Measurements from ENCODE around the gene TPCN2. TPM values are rescaled to one million over a fixed set of nuclear protein-coding genes. Genes with fewer than 3 reads are reported as not detected.

TPCN2 gene
- total RNA-seq, 6 experiments from 2014 or later, result 8.0 to 11.2 (median 9.0) TPM

DNA sequence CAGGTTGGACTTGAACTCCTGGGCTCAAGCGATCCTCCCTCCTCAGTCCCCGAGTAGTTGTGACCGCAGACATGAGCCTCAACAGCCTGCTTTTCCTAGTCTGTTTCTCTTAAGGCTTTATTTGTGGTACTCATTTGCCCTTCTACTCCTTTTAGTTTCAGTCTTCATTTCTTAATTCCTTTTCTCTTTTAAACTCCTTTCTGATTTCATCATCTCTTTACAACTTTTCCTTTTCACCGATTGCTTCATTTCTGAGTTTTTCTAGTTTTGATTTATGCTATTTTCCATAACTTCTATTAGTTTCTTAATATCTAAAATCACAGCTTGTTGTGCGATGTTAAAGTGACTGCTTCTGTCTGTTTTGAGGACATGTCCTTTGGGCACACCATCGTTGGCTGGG lies 18.4 kb upstream of the TPCN2 start:
- no peak for DNase-seq
- Mint-ChIP-seq H3K4me1 (ENCODE audit: low read depth) (no peaks in the 10 kb centered on the region), H3K4me3 (no peak overlapping the region), H3K9me3 (no peaks in the 10 kb centered on the region), H3K27ac (no peak overlapping the region), H3K27me3 (ENCODE audit: insufficient read depth) (peaks cover 4% of the 10 kb centered on the region), H3K36me3 (ENCODE audit: low read depth) (no peaks in the 10 kb centered on the region)
- TF ChIP-seq, protein P1, sequence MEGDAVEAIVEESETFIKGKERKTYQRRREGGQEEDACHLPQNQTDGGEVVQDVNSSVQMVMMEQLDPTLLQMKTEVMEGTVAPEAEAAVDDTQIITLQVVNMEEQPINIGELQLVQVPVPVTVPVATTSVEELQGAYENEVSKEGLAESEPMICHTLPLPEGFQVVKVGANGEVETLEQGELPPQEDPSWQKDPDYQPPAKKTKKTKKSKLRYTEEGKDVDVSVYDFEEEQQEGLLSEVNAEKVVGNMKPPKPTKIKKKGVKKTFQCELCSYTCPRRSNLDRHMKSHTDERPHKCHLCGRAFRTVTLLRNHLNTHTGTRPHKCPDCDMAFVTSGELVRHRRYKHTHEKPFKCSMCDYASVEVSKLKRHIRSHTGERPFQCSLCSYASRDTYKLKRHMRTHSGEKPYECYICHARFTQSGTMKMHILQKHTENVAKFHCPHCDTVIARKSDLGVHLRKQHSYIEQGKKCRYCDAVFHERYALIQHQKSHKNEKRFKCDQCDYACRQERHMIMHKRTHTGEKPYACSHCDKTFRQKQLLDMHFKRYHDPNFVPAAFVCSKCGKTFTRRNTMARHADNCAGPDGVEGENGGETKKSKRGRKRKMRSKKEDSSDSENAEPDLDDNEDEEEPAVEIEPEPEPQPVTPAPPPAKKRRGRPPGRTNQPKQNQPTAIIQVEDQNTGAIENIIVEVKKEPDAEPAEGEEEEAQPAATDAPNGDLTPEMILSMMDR (IDR thresholded peaks at IDR 0.05), result no peak

DNA sequence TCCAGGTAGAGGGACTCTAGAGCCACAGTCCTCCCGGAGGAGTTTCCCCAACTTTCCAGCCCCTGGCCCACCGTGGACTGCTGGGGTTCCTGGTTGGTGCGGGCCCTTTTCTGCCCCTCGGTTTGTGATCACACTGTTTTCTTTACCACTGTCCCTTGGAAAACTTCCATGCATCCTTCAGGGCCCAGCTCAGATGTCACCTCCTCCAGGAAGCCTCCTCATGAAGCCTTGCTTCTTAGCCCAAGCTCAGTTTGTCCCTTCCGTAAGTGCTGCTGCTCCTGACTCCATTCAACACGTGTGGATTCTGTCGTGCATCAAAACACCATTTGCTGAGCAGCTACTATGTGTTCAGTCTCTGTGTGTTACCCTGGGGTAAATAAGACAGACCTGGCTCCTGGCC lies 15.9 kb upstream of the TPCN2 start:
- H3K27me3 Mint-ChIP-seq (ENCODE audit: insufficient read depth), result peaks cover 4% of the 10 kb centered on the region
- H3K27ac Mint-ChIP-seq, result no peak overlapping the region
- no peaks in the 10 kb centered on the region for H3K36me3 Mint-ChIP-seq (ENCODE audit: low read depth)
- no peak for DNase-seq
- TF ChIP-seq, protein P1 (IDR thresholded peaks at IDR 0.05), result no peak
- H3K4me1 Mint-ChIP-seq (ENCODE audit: low read depth), result peaks cover 9% of the 10 kb centered on the region
- H3K4me3 Mint-ChIP-seq, result no peak overlapping the region
- no peaks in the 10 kb centered on the region for H3K9me3 Mint-ChIP-seq

DNA sequence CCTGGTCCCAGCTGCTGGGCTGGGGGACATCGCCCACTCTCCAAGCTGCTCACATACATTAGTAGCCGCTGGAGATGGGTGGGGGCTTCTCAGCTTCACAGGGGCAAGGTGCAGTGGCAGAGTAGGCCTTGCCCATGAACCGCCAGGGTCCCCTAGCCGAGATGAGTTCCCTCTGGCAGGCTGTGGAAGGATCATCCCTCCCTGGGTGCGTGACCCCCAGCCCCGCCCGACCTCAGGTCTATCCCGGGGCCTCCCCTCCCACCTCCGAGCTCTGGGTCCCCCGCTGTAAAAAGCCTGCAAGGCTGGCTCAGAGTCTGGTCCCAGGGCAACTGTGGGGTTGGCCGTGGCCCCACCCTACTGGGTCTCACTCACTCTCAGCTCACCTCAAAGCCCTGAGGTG lies 15.3 kb upstream of the TPCN2 start:
- H3K4me3 Mint-ChIP-seq, result no peak overlapping the region
- H3K4me1 Mint-ChIP-seq (ENCODE audit: low read depth), result peaks cover 9% of the 10 kb centered on the region
- peaks cover 4% of the 10 kb centered on the region for H3K27me3 Mint-ChIP-seq (ENCODE audit: insufficient read depth)
- H3K27ac Mint-ChIP-seq, result no peak overlapping the region
- no peaks in the 10 kb centered on the region for H3K9me3 Mint-ChIP-seq
- TF ChIP-seq, protein P1 (IDR thresholded peaks at IDR 0.05), result no peak
- no peak for DNase-seq
- no peaks in the 10 kb centered on the region for H3K36me3 Mint-ChIP-seq (ENCODE audit: low read depth)

DNA sequence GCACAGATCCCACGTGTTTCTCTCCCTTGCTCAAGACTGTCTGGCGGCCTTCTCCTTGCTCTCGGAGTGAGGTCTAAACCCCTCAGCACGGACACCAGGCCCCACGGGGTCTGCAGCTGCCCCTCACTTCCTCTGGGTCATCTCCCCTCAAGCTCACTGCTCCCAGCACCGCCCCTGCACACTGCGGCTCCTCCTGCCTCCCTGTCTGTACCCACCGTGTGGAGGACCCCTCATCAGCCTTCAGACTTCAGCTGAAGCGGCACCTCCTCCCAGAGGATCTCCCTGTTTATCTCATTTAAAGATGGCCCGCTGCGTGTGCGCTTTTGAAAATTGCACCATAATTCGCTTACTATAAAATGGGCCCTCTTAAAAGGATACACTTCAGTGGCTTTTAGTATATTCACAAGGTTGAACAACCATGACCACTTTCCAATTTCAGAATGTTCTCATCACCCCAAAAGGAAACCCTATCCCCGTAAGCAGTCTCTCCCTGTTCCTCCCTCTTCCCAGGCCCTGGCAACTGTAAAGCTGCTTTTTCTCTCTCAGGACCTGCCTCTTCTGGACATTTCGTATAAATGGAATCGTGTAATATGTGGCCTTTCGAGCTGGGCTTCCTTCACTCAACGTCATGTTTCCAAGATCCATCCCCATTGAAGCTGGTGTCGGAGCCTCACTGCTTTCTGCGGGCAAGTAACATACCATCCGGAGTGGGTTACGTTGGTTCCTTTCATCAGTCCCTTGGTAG lies 14.4 kb upstream of the TPCN2 start:
- TF ChIP-seq, protein P1 (IDR thresholded peaks at IDR 0.05), result no peak
- no peaks in the 10 kb centered on the region for H3K9me3 Mint-ChIP-seq
- no peaks in the 10 kb centered on the region for H3K36me3 Mint-ChIP-seq (ENCODE audit: low read depth)
- H3K4me1 Mint-ChIP-seq (ENCODE audit: low read depth), result peaks cover 9% of the 10 kb centered on the region
- H3K27ac Mint-ChIP-seq, result no peak overlapping the region
- no peak for DNase-seq
- H3K4me3 Mint-ChIP-seq, result no peak overlapping the region
- H3K27me3 Mint-ChIP-seq (ENCODE audit: insufficient read depth), result peaks cover 4% of the 10 kb centered on the region

DNA sequence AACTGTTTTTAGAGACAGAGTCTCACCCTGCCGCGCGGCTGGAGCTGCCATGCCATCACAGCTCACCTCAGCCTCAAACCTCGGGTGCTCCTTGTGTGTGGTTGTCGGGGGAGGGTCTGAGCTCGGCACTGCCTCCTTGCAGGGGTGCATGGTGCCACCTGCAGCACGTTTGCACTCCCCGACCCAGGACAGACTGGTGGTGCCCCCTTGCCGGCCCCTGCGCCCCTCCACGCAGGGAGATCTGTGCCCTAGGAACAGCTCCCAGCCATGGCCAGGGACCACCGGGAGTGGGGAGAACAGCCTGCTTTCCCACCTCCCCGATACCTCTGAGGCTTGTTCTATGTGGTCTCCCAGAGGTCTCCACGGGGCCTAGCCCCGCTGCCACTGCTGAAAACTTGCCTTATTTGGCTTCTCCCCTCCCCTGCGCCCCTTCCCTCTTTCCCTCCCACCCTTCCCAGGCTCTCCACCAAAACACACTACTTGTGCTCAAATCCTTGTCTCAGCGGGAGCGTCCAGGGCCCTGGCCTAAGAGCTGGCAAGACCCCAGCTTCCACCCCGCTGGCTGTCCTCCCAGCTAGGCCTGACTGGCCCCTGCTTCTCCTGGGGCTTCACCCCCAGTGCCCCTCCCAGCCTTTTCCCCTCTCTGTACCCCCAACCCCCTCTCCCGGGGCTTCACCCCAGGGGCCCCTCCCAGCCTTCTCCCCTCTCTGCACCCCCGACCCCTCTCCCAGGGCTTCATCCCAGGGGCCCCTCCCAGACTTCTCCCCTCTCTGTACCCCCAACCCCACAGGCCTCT lies 13.4 kb upstream of the TPCN2 start:
- Mint-ChIP-seq H3K9me3 (no peaks in the 10 kb centered on the region), H3K27ac (peak overlapping the region; percentile 20; the same call in 1 of the 2 replicates), H3K36me3 (ENCODE audit: low read depth) (peaks cover 5% of the 10 kb centered on the region; the same call in 1 of the 2 replicates), H3K4me3 (no peak overlapping the region), H3K4me1 (ENCODE audit: low read depth) (peaks cover 20% of the 10 kb centered on the region), H3K27me3 (ENCODE audit: insufficient read depth) (peaks cover 4% of the 10 kb centered on the region; the same call in 1 of the 2 replicates)
- DNase-seq, result no peak
- TF ChIP-seq, protein P1 (IDR thresholded peaks at IDR 0.05), result no peak

Measured in HFFc6 (cell line).